ENCODE measurements around the gene ERBB4. TPM values are rescaled to one million over a fixed set of nuclear protein-coding genes. Genes with fewer than 3 reads are reported as not detected.

Gene ERBB4
- total RNA-seq, 2 donors from 2014 or later = not detected

GRCh38 chr2:212406716-212407115 is 131.9 kb downstream of the ERBB4 start:
- no peak for DNase-seq
- Mint-ChIP-seq H3K27ac (no peak overlapping the region), H3K4me3 (no peak overlapping the region), H3K36me3 (ENCODE audit: insufficient read depth in 2 of 2) (no peaks in the 10 kb centered on the region), H3K4me1 (ENCODE audit: low read depth) (no peaks in the 10 kb centered on the region), H3K9me3 (peaks cover 2 to 7% of the 10 kb centered on the region in 2 donors), H3K27me3 (ENCODE audit: low read depth) (no peaks in the 10 kb centered on the region)
- no peak for ATAC-seq (replicated peaks in 1 of 2)

DNA sequence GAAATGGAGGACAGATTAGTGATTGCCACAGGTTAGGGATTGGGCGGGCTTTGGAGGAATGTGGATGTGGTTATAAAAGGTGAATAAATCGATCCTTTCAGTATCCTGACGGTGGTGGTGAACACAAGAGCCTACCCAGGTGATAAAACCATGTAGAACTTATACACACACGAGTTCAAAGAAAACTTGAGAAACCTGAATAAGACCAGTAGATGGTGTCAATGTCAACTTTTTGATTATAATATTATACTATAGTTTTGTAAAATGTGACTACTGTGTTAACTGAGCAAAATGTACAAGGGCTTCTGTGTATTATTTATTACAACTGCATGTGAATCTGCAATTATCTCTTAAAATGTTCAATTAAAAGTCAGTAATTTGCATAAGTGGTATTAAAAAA is 136.3 kb downstream of the ERBB4 start:
- DNase-seq (no peak), ATAC-seq (replicated peaks in 1 of 2) (no peak)
- Mint-ChIP-seq H3K36me3 (ENCODE audit: insufficient read depth in 2 of 2) (no peaks in the 10 kb centered on the region), H3K27ac (no peak overlapping the region), H3K9me3 (peaks cover 2 to 7% of the 10 kb centered on the region in 2 donors), H3K27me3 (ENCODE audit: low read depth) (no peaks in the 10 kb centered on the region), H3K4me3 (no peak overlapping the region), H3K4me1 (ENCODE audit: low read depth) (no peaks in the 10 kb centered on the region)

DNA sequence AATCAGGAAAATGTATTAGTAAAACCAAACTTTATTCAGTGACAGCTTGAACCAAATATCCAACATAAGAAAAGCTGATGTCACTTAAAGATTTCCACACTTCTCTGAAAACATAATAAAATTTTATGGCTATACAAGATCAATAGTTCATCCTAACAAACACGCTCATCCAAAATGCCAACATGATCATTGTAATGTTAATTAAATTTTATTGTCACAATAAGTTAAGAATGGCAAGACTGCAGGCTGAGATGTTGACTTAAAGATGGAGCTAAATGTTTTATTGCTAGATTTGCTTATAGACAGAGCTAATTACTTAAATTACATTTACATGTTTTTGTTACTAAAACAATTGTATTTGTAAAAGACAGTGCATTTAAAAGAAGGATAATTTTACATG is 140.3 kb downstream of the ERBB4 start:
- no peak overlapping the region for H3K4me3 Mint-ChIP-seq
- no peaks in the 10 kb centered on the region for H3K36me3 Mint-ChIP-seq (ENCODE audit: insufficient read depth in 2 of 2)
- DNase-seq = no peak
- no peaks in the 10 kb centered on the region for H3K9me3 Mint-ChIP-seq
- ATAC-seq (replicated peaks in 1 of 2) = no peak
- no peak overlapping the region for H3K27ac Mint-ChIP-seq
- no peaks in the 10 kb centered on the region for H3K4me1 Mint-ChIP-seq (ENCODE audit: low read depth)
- no peaks in the 10 kb centered on the region for H3K27me3 Mint-ChIP-seq (ENCODE audit: low read depth)

DNA sequence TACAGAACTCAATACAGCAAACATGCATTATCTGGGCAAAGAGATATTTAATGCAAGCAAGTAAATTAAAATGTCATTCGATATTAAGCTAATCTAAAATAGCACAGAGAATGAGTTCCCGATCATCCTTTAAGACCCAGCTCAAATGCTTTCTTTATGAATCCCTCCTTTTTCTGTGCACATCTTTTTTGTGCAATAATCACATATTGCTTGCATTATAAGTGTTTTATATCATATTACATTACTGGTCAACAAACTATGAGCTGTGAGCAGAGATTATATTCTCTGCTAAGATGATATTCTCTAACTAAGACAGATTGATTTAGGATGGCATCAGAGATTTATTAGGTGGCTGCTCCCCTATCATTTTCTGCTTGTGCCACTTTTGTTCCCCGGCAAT is 146.1 kb downstream of the ERBB4 start:
- Mint-ChIP-seq H3K27me3 (ENCODE audit: low read depth) (no peaks in the 10 kb centered on the region), H3K4me3 (no peak overlapping the region), H3K4me1 (ENCODE audit: low read depth) (no peaks in the 10 kb centered on the region), H3K9me3 (no peaks in the 10 kb centered on the region), H3K36me3 (ENCODE audit: insufficient read depth in 2 of 2) (no peaks in the 10 kb centered on the region), H3K27ac (no peak overlapping the region)
- no peak for ATAC-seq (replicated peaks in 1 of 2)
- no peak for DNase-seq

GRCh38 chr2:212392043-212392442 is 146.6 kb downstream of the ERBB4 start:
- no peak for ATAC-seq (replicated peaks in 1 of 2)
- H3K9me3 Mint-ChIP-seq = no peaks in the 10 kb centered on the region
- no peak overlapping the region for H3K4me3 Mint-ChIP-seq
- no peaks in the 10 kb centered on the region for H3K4me1 Mint-ChIP-seq (ENCODE audit: low read depth)
- no peaks in the 10 kb centered on the region for H3K27me3 Mint-ChIP-seq (ENCODE audit: low read depth)
- H3K27ac Mint-ChIP-seq = no peak overlapping the region
- no peak for DNase-seq
- H3K36me3 Mint-ChIP-seq (ENCODE audit: insufficient read depth in 2 of 2) = no peaks in the 10 kb centered on the region

GRCh38 chr2:212387146-212387545 is 151.5 kb downstream of the ERBB4 start:
- Mint-ChIP-seq H3K27ac (no peak overlapping the region), H3K27me3 (ENCODE audit: low read depth) (no peaks in the 10 kb centered on the region), H3K9me3 (no peaks in the 10 kb centered on the region), H3K36me3 (ENCODE audit: insufficient read depth in 2 of 2) (no peaks in the 10 kb centered on the region), H3K4me1 (ENCODE audit: low read depth) (no peaks in the 10 kb centered on the region), H3K4me3 (no peak overlapping the region)
- DNase-seq (no peak), ATAC-seq (replicated peaks in 1 of 2) (no peak)

- H3K4me1 Mint-ChIP-seq (ENCODE audit: low read depth) = no peaks in the 10 kb centered on the region
- no peak overlapping the region for H3K27ac Mint-ChIP-seq
Observed at GRCh38 chr2:212385241-212385640, 153.4 kb downstream of the ERBB4 start.

GRCh38 chr2:212384027-212384426 is 154.6 kb downstream of the ERBB4 start:
- no peak overlapping the region for H3K4me3 Mint-ChIP-seq
- no peaks in the 10 kb centered on the region for H3K36me3 Mint-ChIP-seq (ENCODE audit: insufficient read depth in 2 of 2)
- H3K27me3 Mint-ChIP-seq (ENCODE audit: low read depth) = no peaks in the 10 kb centered on the region
- H3K4me1 Mint-ChIP-seq (ENCODE audit: low read depth) = no peaks in the 10 kb centered on the region
- H3K27ac Mint-ChIP-seq = no peak overlapping the region
- no peak for ATAC-seq (replicated peaks in 1 of 2)
- no peak for DNase-seq
- no peaks in the 10 kb centered on the region for H3K9me3 Mint-ChIP-seq

More at GRCh38 chr2:212385241-212385640, 153.4 kb downstream of the ERBB4 start:
- ATAC-seq (replicated peaks in 1 of 2) = no peak
- no peaks in the 10 kb centered on the region for H3K27me3 Mint-ChIP-seq (ENCODE audit: low read depth)
- no peaks in the 10 kb centered on the region for H3K36me3 Mint-ChIP-seq (ENCODE audit: insufficient read depth in 2 of 2)
- no peaks in the 10 kb centered on the region for H3K9me3 Mint-ChIP-seq
- no peak for DNase-seq
- H3K4me3 Mint-ChIP-seq = no peak overlapping the region

GRCh38 chr2:212381428-212382102 is 157.0 kb downstream of the ERBB4 start:
- Mint-ChIP-seq H3K9me3 (no peaks in the 10 kb centered on the region), H3K4me3 (no peak overlapping the region)

DNA sequence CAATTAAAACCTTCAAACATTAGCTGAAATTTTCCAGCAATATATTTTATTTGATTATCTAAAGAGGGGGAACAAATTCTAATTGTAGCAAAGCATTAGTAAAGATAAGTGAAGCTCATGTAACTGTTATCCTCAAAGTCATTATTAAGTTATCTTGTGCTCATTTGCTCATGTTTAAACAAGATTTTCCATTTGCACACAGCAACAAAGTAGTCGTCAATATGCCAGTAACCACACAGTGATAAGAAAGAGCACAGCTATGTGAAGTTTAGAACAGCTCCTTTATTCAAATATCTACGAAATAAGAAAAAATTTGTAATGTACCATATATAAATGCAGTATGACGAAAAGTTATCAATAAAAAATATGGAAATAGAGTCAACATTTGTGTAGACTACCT is 159.5 kb downstream of the ERBB4 start:
- DNase-seq = no peak
- no peaks in the 10 kb centered on the region for H3K36me3 Mint-ChIP-seq (ENCODE audit: insufficient read depth in 2 of 2)
- H3K4me1 Mint-ChIP-seq (ENCODE audit: low read depth) = no peaks in the 10 kb centered on the region

More at GRCh38 chr2:212381428-212382102, 157.0 kb downstream of the ERBB4 start:
- H3K27ac Mint-ChIP-seq = no peak overlapping the region
- no peaks in the 10 kb centered on the region for H3K4me1 Mint-ChIP-seq (ENCODE audit: low read depth)
- H3K36me3 Mint-ChIP-seq (ENCODE audit: insufficient read depth in 2 of 2) = no peaks in the 10 kb centered on the region
- ATAC-seq (replicated peaks in 1 of 2) (no peak), DNase-seq (no peak)
- H3K27me3 Mint-ChIP-seq (ENCODE audit: low read depth) = no peaks in the 10 kb centered on the region

DNA sequence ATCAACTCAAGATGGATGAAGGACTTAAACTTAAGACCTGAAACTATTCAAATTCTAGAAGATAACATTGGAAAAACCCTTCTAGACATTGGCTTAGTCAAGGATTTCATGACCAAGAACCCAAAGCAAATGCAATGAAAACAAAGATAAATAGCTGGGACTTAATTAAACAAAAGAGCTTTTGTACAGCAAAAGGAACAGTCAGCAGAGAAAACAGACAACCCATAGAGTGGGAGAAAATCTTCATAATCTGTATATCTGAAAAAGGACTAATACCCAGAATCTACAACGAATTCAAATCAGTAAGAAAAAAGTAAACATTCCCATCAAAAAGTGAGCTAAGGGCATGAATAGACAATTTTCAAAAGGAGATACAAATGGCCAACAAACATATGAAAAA is 171.2 kb downstream of the ERBB4 start:
- DNase-seq = no peak
- Mint-ChIP-seq H3K27ac (no peak overlapping the region), H3K36me3 (ENCODE audit: insufficient read depth in 2 of 2) (no peaks in the 10 kb centered on the region), H3K4me1 (ENCODE audit: low read depth) (no peaks in the 10 kb centered on the region), H3K4me3 (no peak overlapping the region), H3K27me3 (ENCODE audit: low read depth) (no peaks in the 10 kb centered on the region), H3K9me3 (peaks cover 0 to 7% of the 10 kb centered on the region in 2 donors)
- no peak for ATAC-seq (replicated peaks in 1 of 2)

More for the DNA sequence above, 159.5 kb downstream of the ERBB4 start:
- H3K9me3 Mint-ChIP-seq = no peaks in the 10 kb centered on the region
- no peak overlapping the region for H3K4me3 Mint-ChIP-seq
- H3K27me3 Mint-ChIP-seq (ENCODE audit: low read depth) = no peaks in the 10 kb centered on the region
- no peak overlapping the region for H3K27ac Mint-ChIP-seq
- ATAC-seq (replicated peaks in 1 of 2) = no peak

DNA sequence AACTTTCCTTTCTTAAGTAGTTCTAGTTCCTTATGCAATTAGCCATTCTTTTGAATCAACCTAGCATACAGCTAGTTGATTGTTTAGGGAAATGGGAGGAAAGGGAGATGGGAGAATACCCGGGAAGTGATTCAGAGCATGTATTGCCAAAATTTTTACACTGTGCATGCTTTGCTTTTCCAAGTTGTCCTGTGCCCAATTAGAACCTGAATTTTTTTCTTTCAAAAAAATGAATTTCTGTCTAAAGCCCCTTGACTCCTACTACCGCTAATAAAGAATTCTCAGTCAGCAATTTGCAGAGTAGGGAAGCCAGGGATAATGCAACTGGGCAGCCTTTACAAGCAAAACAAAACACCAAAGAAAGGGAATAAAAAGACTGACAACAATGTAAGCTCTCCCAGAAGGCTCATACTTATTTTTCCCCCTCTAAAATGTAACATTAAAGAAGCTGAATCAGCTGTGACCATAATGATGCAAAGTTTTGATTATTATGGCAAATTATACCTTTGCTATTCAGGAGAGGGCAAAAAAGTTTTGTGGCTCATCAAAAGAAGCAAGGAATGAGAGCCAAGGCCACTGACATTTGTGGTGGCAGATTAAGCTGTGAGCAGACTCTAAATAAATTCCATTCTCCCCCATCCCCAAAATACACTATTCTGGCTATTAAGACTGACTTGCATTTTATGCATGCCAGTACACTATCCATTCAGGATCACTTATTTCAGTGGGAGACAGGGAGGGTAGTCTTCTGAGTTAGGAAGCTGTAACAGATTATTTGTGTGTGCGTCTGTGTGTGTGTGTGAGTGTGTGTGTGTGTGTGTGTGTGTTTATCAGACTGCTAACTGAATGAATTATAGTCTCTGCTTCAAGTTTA is 174.3 kb downstream of the ERBB4 start:
- no peaks in the 10 kb centered on the region for H3K9me3 Mint-ChIP-seq
- H3K27ac Mint-ChIP-seq = no peak overlapping the region
- no peak overlapping the region for H3K4me3 Mint-ChIP-seq
- DNase-seq (no peak), ATAC-seq (replicated peaks in 1 of 2) (no peak)
- H3K4me1 Mint-ChIP-seq (ENCODE audit: low read depth) = no peaks in the 10 kb centered on the region
- H3K27me3 Mint-ChIP-seq (ENCODE audit: low read depth) = no peaks in the 10 kb centered on the region
- no peaks in the 10 kb centered on the region for H3K36me3 Mint-ChIP-seq (ENCODE audit: insufficient read depth in 2 of 2)

DNA sequence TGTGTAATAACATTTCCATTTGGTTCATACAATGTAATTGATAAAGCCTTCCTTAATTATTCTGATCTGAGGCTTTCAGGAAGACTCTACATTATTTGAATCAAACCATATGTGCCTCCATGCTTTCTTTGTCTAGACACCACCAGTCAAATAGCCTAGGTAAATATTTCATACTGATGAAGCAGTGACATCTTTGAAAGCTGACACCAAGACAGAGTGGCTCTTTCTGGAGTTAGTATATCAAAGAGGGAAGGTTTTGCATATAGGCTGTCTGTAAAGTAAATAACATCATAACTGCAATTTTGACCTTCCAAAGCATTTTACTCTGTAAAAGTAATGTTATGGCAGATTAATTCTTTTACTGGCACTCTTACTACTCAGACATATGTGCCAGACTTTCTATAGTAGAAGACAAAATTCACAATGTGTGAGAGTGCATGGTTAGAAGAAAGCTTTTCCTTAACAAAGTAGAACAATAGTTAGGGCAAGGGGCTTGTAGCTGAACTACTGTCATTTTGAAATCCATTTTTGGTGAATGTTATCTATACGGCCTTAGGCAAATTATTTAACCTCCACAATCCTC is 177.3 kb downstream of the ERBB4 start:
- ATAC-seq (replicated peaks in 1 of 2) = no peak
- Mint-ChIP-seq H3K4me1 (ENCODE audit: low read depth) (no peaks in the 10 kb centered on the region), H3K9me3 (peaks cover 0 to 2% of the 10 kb centered on the region in 2 donors), H3K4me3 (no peak overlapping the region), H3K36me3 (ENCODE audit: insufficient read depth in 2 of 2) (no peaks in the 10 kb centered on the region), H3K27ac (no peak overlapping the region), H3K27me3 (ENCODE audit: low read depth) (no peaks in the 10 kb centered on the region)
- no peak for DNase-seq

Data from activated T-cell treated with anti-CD3 and anti-CD28 coated beads, Interleukin-2, amount 50 U/mL, for 72 hours (primary cell).